Osteoblast (primary cell): Measurements from ENCODE around the gene IARS2. TPM values are rescaled to one million over a fixed set of nuclear protein-coding genes. Genes with fewer than 3 reads are reported as not detected.

Experiments
- DNase-seq: peaks from one replicate; pipeline ENCODE4 v3.0.0; 2011; ENCODE audit warnings: low spot score, mixed read lengths; ENCODE audit not compliant: insufficient read length; ENCODE audit errors: missing footprints
- H2AFZ ChIP-seq: 2 replicates; pipeline ENCODE4 v1.6.0; 2011; ENCODE audit warnings: mild to moderate bottlenecking, low read length
- H3K27ac ChIP-seq: 2 replicates; pipeline ENCODE4 v1.5.1; 2011; ENCODE audit warnings: mild to moderate bottlenecking, low read depth, low read length, moderate library complexity
- H3K27me3 ChIP-seq: 2 replicates; pipeline ENCODE4 v1.6.0; 2012; ENCODE audit warnings: mild to moderate bottlenecking, control low read depth, inconsistent platforms, low read length, moderate library complexity; ENCODE audit not compliant: insufficient read depth
- H3K36me3 ChIP-seq: 2 replicates; pipeline ENCODE4 v1.5.1; 2011; ENCODE audit warnings: mild to moderate bottlenecking, low read length, control low read depth, moderate library complexity; ENCODE audit not compliant: insufficient read depth
- H3K4me1 ChIP-seq: 2 replicates; pipeline ENCODE4 v1.5.1; 2011; ENCODE audit warnings: mild to moderate bottlenecking, low read length, control low read depth, moderate library complexity; ENCODE audit not compliant: insufficient read depth
- H3K4me2 ChIP-seq: 2 replicates; pipeline ENCODE4 v1.6.0; 2011; ENCODE audit warnings: mild to moderate bottlenecking, low read length; ENCODE audit not compliant: insufficient read depth
- H3K4me3 ChIP-seq: fragments of 200-600 bp; sonication (generic); 3 replicates; pipeline ENCODE4 v1.5.1; 2012; ENCODE audit warnings: mild to moderate bottlenecking, low read length, inconsistent platforms; ENCODE audit not compliant: insufficient read depth
- H3K79me2 ChIP-seq: 2 replicates; pipeline ENCODE4 v1.6.0; 2012; ENCODE audit warnings: mild to moderate bottlenecking, low read length, control low read depth, inconsistent platforms; ENCODE audit not compliant: insufficient read depth
- H3K9me3 ChIP-seq: 2 replicates; pipeline ENCODE4 v1.5.1; 2011; ENCODE audit warnings: low read depth, low read length, control low read depth
- H4K20me1 ChIP-seq: 2 replicates; pipeline ENCODE4 v1.6.0; 2012; ENCODE audit warnings: mild to moderate bottlenecking, low read length, control low read depth; ENCODE audit not compliant: insufficient read depth
- CTCF ChIP-seq: IDR thresholded peaks from 2 replicates; pipeline ENCODE4 v1.5.1; 2011; ENCODE audit warnings: mild to moderate bottlenecking, low read depth, low read length, moderate library complexity; ENCODE audit errors: extremely low read depth
- small RNA-seq: library from RNA; depleted of rRNA; stranded (forward); fragments of <200 nt; gene quantifications from one replicate; pipeline ENCODE3, GENCODE V24; 2012
- total RNA-seq: library from RNA; depleted of rRNA; stranded (reverse); fragments of >200 nt; gene quantifications from 2 replicates; pipeline ENCODE4 v1.2.3, GENCODE V29; 2012

The IARS2 gene
- total RNA-seq, 1 donor: 79.3 TPM

- H3K27me3 ChIP-seq: no peaks in the 10 kb centered on the region
- peaks cover 2% of the 10 kb centered on the region for H4K20me1 ChIP-seq
- no peak for DNase-seq
- H3K79me2 ChIP-seq: no peaks in the 10 kb centered on the region
- H3K9me3 ChIP-seq: no peaks in the 10 kb centered on the region
- H3K4me1 ChIP-seq: no peaks in the 10 kb centered on the region
- H3K27ac ChIP-seq: no peak overlapping the region
- no peak for TF ChIP-seq CTCF
- no peak overlapping the region for H3K4me3 ChIP-seq
- no peak overlapping the region for H3K4me2 ChIP-seq
- peaks cover 51% of the 10 kb centered on the region for H3K36me3 ChIP-seq
- no peak overlapping the region for H2AFZ ChIP-seq
These were observed 94.6 kb downstream of the IARS2 start for GRCh38 chr1:220188538-220188937.

GRCh38 chr1:220189750-220190347, 95.9 kb downstream of the IARS2 start:
- H3K79me2 ChIP-seq: no peaks in the 10 kb centered on the region
- H3K36me3 ChIP-seq: peaks cover 63% of the 10 kb centered on the region
- no peaks in the 10 kb centered on the region for H3K4me1 ChIP-seq
- H4K20me1 ChIP-seq: no peaks in the 10 kb centered on the region
- TF ChIP-seq CTCF: peak; percentile 57
- H3K27me3 ChIP-seq: no peaks in the 10 kb centered on the region
- no peaks in the 10 kb centered on the region for H3K9me3 ChIP-seq
- H3K4me2 ChIP-seq: no peak overlapping the region
- H2AFZ ChIP-seq: no peak overlapping the region
- no peak overlapping the region for H3K27ac ChIP-seq
- no peak overlapping the region for H3K4me3 ChIP-seq
- DNase-seq: no peak

GRCh38 chr1:220195701-220196100, 101.8 kb downstream of the IARS2 start:
- Histone ChIP-seq H3K36me3 (peaks cover 59% of the 10 kb centered on the region), H3K79me2 (no peaks in the 10 kb centered on the region), H3K9me3 (no peaks in the 10 kb centered on the region), H3K27me3 (no peaks in the 10 kb centered on the region), H3K4me3 (no peak overlapping the region), H3K4me1 (no peaks in the 10 kb centered on the region), H3K27ac (no peak overlapping the region), H3K4me2 (no peak overlapping the region), H2AFZ (no peak overlapping the region), H4K20me1 (no peaks in the 10 kb centered on the region)
- DNase-seq: no peak
- TF ChIP-seq CTCF: no peak

Small RNA genes lying within 50 kb of the gene (small RNA-seq; reads per million reads assigned to genes)
- gene MIR194-1 (1.3 reads per million, percentile 42 among the genes with 10 or more reads in this experiment), gene MIR215 (0.82 reads per million, percentile 14 among the genes with 10 or more reads in this experiment)

Other genes starting within 250 kb of the IARS2 start
- 0.36 TPM in 1 of 2 replicates, not detected in the other for gene SLC30A10, start 165.6 kb upstream of the IARS2 start, total RNA-seq
- gene EPRS1, start 47.6 kb upstream of the IARS2 start, total RNA-seq: 203 and 218 TPM in 2 replicates
- gene BPNT1, start 4.3 kb upstream of the IARS2 start, total RNA-seq: 18.1 and 18.6 TPM in 2 replicates
- 42.4 and 44.2 TPM in 2 replicates for gene RAB3GAP2, start 178.3 kb downstream of the IARS2 start, total RNA-seq